HL-60/S4 (cell line): ENCODE data around the gene TLE3.

Experiments used
- in situ Hi-C: fragments of 300-500 bp; cut with MboI; formaldehyde crosslinking; loops from 2 replicates; pipeline ENCODE4 v1.14.3; 2022; ENCODE audit warnings: low sequenced_read_pairs

TLE3 gene

DNA sequence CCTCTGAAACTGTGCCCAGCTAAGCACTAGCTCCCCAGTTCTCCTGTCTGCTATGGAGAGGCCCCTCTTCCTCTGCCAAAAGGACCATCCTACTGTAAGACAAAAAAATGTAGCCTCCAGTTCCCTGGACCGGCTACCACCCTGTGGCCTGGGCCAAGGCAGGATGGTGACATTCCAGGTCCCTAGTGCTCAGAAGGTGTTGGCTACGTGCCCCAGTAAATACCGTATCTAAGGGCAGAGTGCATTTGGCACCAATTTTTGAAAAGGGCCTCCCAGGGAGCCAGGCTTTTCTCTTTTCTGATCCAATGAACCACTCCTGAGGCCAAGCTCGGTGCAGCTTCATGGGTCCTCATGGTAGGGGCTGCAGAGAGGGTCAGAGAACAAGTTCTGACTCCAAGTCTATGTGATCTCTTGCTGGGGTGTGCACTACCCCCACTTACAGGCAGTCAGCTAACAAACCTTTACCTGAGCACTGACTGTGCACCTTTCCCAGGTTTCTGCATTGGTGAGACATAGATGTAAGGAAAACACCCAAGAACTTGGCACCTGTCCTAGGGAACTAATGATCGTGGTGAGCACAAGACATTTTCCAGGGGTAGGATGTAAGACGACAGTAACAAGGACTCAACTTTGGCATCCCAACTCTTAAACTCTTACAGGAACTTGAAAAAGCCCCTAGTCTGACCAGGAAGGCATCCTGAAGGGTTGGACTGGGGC lies 32.6 kb downstream of the TLE3 start:
- in situ Hi-C loops: no loop called here

DNA sequence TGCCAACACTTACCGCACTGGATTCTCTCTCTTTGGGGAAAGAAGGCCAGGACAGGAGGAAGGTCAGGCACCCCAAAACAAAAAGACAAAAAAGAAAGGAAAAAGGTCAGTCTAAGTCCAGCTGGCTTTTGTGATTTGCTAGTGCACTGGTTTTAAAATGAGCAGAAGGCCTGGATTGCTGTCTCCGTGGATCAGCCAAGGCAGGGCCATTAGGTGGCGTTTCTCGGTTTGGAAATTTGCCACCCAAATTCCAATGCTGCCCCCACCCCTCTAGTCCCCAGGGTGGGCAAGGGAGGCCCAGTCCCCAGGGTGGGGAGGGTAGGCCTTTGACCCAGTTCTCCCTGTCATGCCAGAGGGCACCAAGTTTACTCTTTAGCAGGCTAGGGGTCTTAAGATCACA lies 33.3 kb downstream of the TLE3 start:
- in situ Hi-C loops: no loop called here

DNA sequence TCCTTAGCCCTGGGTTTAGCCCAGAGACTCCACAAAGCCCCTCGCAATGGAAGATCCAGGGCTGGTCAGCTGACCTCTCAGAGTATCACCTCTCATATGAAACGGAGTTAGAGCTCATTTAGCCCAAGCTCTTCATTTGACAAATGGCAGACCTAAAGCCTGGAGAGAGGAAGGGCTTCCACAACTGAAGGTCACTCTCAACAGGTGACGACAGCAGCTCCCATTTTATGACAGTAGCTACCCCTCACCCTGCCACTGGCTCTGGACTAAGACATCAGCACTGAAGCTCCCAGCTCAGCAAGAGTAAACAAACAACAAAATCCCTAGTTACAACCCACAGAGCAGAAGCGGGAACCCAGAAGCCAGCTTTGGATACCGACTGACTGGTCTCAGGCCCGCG lies 33.7 kb downstream of the TLE3 start:
- in situ Hi-C loops: no loop called here

DNA sequence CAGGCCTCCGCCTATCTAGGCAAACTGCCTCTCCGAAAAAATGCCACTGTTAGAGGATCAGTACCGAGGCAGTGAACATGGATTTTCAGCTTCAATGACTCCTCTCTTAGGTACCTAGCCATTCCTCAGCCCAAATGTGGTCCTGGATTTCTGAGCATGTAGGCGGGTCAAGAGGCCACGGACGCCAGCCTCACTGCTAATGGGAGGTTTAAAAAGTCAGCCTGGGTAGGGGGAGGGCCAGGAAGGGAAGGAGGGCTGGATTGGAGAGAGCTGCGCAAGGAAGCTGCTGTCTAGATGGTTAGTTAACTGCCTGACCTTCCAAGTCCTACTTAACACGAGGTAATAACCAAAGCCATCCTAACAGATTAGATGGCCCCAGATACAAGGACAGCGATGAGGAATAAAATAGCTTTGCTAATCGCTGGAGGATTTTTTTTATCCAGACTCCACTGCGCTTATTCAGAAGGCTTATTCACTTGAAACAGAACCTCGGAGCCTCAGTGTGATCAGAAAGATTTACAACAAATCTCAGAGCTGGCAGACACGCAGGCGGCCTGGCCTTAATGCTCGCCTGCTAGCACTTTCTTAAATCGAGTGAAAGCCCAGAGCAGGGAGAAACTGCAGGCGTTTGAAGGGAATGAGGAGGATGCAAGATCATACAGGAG lies 34.3 kb downstream of the TLE3 start:
- in situ Hi-C loops: no loop called here

DNA sequence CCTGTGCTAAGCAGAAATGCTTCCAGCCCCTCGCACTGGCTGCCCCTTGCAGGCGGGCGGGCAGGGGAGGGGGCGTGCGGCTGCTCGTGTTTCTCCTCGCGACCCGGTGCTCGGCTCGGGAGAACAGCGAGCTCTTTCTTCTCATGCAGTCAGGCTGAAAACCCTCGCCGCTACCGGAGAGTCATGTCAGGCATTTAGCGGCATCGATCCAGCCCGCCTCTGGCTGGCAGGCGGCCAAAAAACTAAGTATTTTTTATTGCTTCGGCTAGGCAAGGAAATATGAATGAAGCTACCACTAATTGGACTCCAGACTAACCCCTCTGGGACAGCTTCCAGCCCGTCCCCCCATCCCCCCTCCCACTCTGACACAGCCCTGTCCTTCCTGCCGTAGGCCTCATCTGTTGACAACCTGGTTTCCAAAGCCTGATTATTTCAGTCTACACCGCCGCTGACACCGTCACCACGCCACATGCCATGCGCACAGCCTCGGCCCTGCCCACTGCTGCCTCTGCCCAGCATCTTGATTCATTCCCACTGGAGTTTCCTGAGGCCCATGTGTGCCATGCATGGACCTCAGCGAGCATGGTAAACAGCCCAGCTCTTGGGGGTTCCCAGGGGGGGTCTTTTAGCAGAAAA lies 35.3 kb downstream of the TLE3 start:
- in situ Hi-C loops: no loop called here

DNA sequence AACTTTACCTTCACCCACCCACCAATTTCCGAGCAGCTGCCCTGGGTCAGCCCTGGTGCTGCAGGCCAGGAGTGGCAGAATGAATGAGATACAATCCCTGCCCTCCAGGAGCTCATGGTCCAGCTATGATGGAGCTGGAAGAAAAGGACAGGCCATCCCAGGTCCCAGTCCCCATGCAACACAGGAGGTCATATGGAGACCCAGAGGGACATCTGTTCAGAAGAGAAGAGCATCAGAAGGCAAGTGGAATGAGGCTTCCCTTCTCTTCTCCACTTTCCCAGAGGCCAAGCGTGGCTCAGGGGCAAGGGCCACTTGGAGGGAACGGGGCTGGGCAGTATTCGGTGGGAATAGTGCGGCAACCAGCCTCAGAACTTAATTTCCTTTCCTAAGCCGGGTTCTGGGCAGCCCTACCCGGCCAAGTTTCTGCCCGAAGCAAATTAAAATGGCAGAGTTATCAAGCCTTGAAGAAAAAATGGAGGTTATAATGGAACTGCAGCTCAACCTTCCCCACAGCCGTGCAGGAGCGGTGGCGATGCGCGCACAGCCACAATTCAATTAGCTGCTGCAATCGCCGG lies 35.9 kb downstream of the TLE3 start:
- in situ Hi-C loops: no loop called here

DNA sequence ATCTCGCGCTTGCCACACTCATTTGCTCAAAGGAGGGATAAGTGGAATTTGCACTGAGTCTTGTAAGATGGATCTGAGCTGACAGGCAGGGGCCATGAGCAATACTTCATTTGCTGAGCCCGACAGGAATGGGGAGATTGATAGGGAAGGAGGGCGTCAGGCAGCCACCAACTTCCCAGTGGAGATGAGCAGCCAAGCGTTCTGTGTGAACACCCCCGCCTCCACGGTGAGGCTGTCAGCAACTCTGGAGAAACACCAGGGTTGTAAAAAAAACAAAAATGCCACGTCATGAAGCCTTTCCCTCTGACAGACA lies 36.8 kb downstream of the TLE3 start:
- in situ Hi-C loops: no loop called here

DNA sequence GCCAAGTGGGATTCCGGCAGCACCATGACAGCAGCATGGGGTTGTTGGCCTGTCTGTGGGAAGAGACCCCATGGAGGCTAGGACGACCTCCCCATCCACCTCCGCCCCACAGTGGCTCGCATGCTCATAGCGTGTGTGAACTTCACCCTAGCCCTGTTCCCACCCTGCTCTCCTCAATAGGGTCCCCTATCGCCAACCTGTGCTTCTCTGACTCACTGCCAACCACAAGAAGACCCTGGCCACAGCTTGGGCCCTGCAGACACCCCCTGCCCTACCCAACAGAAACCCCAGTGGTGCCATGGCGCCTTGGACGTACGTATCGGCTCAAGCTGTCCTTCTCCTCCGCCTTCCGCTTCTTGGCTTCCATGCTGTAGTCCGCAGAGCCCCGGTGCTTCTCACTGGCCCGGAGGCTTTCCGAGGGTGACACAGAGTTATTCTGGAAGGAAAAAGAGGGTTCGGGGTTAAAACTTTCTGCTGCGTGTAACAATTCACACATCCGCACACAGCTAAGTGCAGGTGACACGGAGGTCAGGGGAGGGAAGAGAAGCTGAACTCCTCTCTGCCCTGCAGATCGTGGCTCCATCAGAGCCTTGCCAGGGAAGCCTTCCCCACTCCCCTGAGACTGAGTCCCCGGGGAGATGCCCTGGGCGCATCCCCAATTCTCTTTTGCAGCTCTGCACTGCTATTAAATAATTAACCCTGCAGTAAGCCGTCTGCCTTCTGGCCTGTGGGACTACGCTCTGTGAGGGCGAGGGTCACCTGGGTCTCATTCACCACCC lies 37.3 kb downstream of the TLE3 start:
- in situ Hi-C loops: no loop called here

DNA sequence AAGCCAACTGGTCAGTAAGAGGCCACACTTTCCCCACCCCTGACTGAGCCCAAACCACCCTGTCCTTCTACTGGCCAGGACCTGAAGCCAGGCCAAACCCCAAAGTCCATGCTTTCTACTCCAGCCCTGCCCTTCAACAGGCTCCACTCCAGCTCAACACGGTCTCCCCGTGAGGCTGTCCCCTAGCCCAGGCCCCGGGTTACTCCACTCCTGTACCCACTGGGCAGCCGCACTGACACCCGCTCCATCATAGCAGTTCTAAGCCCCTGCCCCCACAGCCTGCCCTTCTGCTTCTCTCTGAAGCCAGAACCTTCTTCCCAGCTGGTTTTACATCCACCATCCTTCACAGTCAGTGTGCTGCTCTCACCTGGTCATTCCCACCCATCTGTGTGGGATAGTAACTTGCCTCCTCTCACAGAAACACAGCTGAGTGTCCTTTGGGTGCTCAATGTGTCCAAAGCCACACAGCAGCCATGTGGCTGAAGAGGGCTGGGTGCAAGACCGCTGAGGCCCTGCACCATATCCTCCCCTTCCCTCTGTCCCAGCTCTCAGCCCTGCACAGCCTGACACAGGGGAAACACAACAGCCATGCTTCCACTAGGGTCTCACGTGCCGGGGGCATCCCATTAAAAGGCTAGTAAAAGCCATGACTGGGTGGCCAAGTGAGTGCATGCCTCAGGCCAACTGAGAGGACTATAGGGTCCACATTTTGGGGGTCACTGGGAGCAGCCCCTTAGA lies 38.1 kb downstream of the TLE3 start:
- in situ Hi-C loops: no loop called here

DNA sequence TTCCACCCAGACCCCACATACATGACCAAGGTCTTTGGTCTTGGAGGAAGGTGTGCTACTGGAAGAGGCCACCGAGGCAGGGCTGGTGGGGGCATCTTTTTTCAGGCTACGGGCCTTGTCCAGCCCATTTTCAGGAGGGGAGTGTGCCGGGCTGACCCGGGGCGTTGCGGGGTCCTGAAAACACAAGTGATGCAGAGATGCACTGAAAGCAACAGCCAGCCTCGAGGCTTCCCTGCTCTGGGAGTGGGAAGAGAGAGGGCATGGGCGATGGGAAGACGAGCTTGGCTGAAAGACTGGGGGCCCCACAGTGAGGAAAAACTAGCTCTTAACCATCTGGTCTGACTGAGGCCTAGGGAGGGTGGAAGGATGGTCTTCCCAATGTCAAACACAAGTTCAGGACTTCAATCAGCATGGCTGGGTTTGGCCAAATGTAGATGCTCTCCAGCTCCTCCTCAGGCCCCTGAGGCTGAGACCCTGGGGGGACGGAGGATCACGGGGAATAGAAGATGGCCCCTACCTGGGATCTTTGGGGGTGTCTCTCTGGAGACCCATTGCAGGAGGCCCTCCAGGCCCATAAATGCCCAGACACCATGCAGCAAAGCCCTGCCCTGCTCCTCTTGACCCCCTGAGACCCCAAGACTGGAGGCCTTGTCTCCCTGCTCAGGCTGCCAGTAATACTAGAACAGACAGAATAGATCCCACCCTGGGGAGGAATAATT lies 38.9 kb downstream of the TLE3 start:
- in situ Hi-C loops: no loop called here

DNA sequence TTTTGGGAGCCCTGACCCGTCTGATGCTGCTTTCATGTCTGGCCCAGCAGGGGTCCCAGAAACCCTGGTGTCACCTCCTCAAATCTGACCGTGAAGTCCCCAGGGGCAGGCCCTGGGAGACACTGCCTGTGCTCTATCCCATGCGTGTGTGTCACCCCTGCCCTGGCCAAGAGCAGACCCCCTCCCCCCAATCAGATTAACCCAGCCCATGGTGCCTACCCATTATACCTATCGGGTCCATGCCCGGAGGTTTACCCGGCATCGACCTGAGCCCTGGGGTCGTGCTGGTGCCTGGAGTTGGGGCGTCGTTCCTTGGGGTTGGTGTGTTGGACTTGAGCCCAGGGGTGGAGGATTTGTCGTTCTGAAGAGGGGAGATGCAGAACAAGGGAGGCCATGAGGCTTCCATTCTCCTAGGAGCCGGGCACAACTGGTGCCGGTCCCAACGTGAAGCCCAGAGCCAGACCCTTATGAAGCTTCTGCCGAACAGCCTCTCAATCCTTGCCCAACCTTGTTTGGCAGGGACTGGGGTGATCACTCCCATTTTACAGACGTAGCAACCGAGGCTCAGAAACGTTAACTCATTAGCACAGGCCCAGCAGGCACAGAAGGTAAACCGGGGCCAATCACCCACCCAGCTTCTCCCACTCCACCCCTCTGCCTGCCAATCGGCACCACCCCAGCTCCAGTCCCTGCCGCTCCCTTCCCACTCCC lies 39.6 kb downstream of the TLE3 start:
- in situ Hi-C loops: no loop called here

DNA sequence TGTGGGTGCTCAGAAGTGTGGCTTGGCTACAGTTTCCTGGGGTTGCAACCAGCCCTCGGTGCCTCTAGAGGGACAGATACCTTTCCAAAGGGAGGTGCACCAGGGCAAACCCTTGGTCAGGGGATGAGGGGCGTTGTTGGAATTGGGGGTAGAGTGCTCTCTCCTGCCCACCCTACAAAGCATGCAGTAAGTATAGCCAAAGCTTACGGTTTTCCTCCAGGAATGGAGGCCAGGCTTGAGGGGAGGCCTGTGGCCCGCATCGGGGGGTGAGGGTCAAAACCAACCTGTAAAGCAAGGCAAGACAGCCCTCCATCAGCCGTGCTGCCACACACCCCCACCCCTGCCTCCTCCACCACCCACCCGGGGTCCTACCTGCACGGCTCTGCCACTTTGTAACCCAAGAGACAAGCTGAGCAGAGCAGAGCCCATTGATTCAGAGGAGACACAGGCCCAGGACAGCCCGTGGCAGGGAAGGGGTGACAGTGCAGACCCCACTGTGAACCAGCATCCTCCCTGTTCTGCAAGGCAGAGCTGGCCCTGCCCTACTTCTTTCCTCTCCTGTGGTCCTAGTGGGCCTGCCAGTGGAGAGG lies 41.5 kb downstream of the TLE3 start:
- in situ Hi-C loops: no loop called here

DNA sequence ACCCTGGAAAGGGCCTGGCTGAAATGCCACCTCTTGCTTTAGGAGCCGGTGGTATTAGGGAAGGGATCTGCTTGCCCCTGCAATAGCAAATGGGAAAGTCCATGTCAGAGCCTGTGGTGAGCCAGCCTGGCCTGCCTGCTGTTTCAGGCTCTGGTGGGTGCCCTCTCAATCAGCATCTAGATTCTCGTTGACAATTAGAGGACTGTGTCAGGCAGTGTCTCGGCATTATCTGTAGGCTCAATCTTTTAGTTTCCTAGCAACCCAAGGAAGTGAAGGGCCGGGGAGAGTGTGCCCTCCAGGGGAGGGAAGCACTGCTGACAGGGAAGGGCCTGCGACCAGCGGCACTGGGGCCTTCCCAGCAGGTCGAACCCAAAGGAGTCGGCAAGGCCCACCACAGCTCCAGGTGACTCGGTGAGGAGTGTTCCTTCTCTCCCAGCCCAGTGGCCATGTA lies 42.1 kb downstream of the TLE3 start:
- in situ Hi-C loops: no loop called here

DNA sequence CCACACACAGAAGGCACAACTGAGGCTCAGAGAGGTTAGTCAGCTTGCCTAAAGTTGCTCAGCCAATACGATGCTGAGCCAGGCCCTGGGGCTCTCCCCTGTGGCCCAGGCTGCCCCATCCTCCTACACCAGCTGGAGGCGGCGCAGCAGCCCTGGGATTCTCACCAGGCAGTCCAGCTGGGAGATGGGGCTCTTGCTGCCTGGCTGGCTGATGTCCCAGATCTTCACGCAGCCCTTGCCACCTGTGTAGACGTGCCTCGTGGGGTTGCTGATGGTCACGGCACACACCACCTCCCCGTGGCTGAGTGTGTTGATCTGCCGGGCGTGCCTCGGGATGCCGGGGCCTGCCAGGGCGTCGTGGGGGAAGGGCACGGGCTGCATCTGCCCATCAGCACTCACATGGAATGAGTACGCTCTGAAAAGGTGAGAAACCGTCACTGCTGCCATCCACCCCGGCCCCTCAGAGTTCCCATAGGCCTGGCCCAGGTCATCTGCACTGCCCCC lies 42.8 kb downstream of the TLE3 start:
- in situ Hi-C loops: no loop called here

DNA sequence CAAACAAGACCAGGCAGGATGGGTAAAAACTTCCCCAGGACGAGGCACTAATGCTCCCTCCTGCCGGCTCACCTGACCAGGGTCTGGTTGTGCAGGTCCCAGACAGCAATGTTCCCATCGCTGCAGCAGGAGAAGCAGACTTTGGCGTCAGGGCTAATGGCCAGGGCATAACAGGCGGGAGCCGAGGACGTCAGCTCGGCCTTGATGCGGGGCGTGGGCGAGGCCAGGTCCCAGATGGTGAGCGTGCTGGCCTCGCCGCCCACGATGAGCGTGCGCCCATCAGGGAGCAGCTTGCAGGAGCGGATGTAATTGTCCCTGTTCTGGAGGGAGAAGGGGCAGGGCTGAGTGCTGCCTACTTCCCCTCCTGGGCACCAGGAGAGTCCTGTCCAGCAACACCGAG lies 43.4 kb downstream of the TLE3 start:
- in situ Hi-C loops: no loop called here

DNA sequence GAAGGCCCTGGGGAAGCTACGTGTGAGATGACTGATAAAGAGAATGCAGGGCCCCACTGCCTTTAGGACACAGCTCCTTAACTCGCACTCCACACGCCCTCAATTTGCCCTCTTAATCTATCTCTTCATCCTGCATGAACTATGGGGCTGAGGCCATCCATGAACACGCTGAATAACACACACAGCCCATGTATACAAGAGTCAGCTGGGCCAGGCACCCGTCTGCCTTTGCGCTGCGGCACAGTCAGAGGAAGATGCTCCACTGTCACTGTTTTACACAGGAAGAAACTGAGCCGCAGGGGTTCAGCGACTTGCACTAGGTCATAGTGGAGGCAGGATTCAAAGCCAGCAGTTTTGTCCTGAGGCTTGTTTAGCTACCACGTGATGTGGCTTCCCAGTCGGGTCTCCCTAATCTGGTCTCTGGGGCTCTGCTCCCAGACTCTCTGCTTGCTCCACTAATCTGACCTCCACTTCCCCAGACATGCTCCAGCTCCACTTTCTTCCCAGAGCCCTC lies 43.9 kb downstream of the TLE3 start:
- in situ Hi-C loops: no loop called here

DNA sequence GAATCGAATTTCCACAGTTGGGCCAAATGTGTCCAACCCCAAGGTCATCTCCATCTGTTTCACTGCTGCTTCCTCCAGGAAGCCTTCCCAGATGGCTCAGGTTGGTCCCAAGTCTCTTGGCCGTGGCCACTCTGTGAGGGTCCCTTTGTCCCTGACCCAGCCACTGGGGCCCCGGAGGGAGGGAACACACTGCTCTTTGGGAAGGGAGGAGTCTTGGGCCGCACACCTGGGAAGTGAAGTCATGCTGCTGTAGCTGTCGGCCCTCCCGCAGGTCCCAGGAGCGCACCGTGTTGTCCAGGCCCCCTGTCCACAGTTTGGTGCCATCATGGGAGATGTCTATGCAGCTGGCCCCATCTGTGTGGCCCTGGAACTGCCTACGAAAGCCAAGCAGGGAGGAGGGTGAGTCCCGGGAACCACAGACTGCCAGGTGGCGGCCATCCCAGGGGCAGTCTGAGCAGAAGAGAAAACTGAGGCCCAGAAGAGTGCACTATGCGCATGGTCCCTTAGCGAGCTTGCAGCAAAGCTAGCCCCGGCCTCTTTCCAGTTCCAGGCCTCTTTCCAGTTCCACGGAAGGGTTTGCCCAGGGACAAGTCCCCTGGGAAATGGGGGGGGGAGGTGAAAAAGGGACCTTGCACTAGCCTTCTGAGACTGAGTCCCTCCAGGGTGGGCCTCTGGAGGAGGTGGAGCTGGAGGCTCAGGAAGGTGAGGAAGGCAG lies 44.6 kb downstream of the TLE3 start:
- in situ Hi-C loops: no loop called here
